CD4-positive, alpha-beta T cell treated with Interleukin-2 at 100 ng/mL for 4 hours (primary cell): ENCODE measurements around the gene ESR2.
"Not testable (repeated sequence)": the region's sequence is repeated elsewhere in the genome, so short reads cannot be mapped to it uniquely, and the experiment has no call there.

Source experiments
- DNase-seq: peaks from one replicate; pipeline ENCODE4 v3.0.0-alpha.2; 2020; ENCODE audit warnings: low spot score

The ESR2 gene

DNA sequence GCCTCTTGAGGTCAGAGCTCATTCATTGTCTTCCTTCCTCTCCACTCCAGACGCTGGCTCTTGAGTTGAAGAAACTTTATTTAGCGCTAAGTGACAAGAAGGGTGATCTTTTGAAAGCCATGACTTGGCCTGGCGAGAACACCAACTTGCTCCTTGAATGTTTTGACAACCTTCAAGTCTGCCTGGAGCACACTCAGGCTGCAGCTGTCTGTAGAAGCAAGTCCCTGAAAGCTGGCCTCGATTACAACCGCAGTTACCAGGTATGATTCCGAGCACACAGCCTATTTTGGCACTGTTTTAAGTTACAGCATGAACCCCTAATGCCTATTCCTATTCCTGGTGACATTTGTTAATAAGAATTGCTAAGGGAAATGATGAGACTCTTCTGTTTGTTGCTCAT is 167.6 kb downstream of the ESR2 start:
- no peak for DNase-seq

DNA sequence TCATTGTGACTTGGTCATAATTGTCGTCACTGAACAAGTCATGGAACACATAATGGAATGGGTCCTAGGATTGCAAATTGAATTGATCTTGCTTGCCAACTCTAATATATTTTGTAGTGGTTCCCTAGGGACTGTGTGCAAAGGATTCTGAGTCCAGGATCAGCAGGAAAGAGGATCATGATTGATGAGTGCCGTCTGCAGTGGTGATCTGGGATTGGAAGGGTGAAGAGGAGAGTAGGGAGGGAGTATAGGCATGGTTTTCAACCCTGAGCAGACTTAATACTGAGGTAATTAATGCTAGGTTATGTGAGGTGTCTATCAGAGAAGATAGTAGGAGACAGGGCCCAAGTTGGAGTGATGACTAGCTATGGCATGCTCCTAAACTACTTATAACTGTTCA is 168.9 kb downstream of the ESR2 start:
- DNase-seq, result no peak

DNA sequence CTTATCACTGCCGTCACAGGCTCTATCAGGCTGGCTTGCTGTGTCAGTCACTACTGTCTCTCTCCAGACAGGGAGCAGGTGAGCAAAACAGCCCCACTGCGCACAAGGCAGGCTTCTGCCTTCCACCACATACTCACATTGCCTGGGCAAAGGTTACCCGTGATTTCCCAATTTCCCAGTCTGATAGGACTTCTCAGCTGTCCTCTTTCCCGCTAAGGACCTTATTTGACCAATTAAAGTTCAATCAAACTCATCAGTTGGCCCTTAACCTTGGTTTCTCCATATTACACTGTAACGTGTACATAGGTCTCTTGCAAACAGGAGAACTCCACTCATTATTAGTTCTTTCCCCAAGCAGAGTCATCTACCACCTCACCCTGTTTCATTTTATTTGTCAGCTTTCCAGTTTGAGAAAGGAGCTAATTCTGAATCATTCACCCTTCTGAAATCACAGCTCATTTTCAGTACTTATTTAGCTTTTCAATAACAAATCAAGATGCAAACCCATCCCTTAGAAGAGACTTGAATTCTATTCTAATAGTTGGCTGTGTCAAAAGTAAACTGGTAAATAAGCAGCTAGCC is 170.8 kb downstream of the ESR2 start:
- DNase-seq, result no peak

DNA sequence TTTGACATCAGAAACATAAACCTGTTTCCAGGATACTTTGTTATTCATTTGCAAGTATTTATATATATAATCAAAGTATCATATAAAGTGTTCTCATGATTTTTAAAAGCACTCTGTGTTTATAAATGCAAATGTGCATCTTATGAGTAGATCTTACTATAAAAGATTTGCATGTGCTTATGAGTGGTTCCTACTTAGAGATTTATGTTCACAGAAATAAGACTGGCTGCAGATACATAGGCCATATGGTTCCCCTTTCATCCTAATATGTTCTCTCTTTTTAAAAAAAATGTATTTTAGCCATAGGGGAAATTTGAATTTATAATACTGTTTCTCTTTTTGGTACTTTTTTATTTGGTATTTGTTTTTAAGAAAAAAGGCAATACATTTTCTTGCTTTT is 174.2 kb downstream of the ESR2 start:
- DNase-seq, result no peak

DNA sequence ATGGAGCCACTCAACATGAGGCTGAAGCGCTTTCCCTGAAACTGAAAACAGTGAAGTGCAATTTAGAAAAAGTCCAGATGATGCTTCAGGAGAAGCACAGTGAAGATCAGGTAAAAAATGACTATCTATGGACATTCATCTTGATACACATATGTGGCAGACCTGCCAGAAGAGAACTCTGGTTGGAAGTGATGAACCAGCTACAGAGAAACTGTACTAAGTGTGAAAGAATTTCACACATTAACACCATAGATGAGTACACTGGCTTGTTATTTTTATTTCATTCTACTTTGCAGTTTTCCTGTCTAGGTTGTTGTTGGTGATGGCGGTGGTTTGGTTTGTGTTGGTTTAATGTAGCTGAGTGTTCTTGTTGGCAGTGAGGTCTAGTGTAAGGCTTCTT is 174.7 kb downstream of the ESR2 start:
- no peak for DNase-seq

DNA sequence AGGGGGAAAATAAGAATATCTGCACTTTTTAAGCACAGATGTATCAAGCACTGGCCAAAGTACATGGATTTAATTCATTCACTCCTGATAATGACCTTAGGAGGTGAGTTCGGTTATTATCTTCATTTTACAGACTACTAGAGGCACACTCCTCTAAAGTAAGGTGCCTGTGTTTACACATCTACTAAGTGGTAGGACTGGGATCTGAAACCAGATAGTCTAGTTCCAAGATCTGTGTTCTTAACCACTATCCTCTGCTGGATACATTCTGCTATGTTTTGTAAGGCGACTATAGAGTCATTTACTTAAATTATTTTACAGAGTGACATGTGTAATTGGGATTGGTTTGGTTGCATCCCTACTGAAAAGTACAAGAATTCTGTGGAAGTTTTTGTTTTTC is 175.3 kb downstream of the ESR2 start:
- no peak for DNase-seq

DNA sequence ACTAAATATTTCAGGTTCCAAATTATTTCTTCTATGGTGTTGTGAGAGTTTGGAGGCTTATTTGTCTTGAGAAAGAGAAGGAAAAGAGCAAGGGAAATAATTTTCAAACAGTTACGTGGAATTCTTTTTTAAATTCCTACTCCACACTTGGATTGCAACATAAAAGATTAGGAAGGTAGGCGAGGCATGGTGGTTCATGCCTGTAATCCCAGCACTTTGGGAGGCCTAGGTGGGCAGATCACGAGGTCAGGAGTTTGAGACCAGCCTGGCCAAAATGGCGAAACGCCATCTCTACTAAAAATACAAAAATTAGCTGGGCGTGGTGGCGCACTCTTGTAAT is 175.8 kb downstream of the ESR2 start:
- not testable (repeated sequence) for DNase-seq

DNA sequence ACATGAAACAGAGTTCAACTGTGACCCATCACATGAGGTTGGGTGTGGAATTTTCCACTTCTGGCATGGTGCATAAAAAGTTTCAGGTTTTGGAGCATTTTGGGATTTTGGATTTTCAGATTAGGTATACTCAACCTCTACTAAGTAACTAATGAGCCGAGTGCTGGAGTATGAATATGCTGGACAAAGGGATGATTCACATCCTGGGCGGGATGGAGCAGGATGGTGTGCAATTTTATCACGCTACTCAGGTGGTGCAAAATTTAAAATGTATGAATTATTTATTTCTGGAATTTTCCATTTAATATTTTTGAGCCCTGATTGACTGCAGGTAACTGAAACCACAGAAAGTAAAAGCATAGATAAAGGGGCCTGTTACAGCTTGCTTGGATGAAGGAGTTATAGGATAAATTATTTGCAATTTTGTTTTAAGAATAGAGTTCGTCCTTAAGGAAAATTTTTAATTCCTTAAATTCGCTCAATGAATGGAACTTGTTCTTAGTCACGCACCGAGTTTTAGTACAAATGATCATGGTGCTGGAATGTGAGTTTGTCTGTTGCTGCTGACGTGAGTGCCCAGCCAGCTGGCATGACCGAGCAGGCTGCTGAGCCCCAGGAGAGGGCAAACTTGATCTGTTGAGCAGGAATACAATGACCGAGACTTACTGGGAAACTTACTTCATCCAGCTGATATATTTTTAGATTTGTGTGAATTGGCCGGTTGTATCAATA is 176.3 kb downstream of the ESR2 start:
- no peak for DNase-seq

DNA sequence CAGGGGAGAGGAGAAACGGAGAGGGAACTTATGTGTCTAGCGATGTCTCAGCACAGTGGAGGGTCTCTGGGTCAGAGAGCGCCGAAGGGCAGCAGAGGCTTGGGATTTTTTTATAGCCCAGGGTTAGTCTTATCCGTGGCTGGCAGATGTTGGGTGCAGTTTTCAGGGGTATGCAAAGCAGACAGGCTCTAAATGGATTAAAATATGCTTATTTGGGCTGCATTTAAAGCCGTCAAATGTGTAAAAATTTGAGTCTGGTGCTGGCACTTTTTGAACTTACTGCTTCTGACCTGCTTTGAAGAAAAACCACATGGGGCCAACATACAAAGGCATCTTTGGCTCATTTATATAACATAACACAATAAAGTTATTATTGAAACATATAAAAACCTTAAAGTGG is 178.8 kb downstream of the ESR2 start:
- DNase-seq, result no peak

DNA sequence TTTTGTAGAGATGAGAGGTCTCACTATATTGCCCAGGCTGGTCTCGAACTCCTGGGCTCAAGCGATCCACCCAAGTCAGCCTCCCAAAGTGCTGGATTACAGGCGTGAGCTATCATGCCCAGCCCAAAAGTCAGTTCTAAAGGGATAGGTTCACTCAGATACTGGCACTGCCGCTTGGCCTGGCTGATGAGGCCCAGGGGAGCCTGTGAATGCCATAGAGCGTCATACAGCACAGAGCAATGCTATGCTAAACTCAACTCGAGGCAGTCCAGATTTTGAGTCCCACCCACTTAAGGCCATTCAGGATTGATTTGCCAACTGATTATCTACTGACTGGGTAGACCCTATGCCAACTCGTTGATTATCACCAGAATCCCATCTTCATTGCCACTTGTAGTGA is 179.4 kb downstream of the ESR2 start:
- no peak for DNase-seq

DNA sequence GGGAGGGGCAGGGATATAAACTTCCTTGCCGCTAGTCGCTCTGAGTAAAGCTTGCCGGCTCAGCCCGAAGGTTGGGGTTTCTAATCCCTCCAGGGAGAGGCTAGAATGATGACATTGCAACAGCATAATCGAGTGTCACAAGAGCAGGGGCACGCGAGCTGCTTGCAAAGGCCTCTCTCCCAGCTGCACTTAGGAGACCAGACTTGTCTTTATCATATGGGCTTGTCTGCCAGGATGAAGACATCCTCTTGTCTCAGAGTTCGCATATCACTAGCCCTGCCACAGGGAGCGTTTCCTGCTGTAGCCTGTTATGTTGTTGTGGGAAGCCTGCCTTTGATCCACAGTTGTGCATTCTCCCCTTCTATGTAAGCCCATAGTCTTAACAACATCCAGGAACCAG is 180.0 kb downstream of the ESR2 start:
- no peak for DNase-seq

DNA sequence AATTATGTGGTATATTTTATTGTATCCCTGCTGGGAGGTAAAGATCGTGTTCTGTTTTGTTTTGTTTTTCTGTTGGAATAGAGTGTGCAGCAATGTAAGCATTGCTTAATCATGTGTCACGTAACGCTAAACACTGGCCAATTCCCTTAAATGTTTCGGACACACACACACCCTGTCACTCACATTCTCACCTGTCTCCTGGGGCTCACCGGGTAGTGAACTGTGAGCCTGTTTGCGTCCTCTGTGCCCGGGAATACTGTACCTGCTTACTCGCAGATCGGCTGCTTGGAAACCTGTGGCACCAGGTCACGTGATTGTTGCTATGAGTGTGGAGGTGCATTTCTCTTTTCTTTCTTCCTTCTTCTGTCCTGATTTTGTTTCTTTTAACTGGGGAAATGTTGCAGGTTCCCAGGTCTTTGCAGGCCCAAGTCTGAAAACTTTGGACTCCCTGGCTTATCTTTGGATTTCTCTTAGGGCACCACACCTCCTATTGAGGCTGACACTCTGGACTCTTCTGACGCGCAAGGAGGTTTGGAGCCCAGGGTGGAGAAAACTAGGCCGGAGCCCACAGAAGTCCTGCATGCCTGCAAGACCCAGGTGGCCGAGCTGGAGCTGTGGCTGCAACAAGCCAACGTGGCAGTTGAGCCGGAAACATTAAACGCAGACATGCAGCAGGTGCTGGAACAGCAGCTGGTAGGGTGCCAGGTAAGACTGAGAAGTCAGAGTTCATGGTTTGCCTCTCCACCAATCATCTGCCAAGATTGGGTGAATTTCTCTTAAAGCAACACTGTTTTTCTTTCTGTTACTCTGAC is 181.1 kb downstream of the ESR2 start:
- DNase-seq, result no peak

DNA sequence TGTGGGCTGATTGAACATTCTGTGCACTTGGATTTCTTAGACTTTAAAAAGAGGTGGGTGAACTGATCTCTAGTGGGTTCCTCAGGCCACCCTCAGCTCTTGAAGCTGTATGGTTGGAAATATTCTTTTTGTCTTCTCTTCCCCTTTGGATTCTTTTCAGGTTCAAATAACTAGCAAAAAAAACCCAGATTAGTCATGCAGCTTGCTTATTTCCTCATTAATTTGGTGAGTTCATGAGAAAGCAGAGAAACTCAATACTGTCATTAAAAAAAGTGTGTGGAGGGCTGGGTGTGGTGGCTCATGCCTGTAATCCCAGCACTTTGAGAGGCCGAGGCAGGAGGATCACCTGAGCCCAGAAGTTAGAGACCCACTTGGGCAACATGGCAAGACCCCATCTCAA is 183.4 kb downstream of the ESR2 start:
- no peak for DNase-seq

DNA sequence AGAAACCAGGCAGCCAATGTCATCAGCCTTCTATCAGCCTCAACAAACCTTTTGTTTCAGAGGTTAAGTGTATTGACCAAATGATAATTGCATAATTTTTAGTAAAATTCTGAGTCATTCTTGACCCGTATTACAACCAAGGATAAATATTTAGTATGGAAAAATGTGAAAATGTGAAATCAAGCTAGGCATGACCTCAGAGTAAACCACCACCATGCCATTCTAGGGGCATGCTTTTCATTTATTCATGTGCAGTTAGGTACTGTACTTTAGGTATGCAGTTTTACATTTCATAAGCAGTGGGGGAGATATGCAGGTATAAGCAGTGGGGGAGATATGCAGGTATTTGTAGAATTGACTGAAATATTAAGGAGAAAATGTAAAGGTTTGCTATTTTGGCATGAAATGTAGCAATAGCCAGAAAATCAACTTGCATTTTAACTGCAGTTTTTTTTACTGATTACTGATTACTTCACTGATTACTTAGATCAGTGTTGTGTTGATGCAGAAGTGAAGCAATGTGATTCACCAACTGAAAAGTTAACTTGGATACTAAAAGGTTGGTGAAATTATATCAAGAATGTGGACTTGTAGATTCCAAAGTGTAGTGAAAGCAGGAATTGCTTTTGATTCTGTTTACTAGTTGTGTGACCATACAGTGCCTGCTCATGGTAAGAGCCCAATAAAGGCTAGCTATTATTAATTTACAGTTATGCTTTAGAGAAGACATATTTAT is 184.2 kb downstream of the ESR2 start:
- DNase-seq, result no peak

DNA sequence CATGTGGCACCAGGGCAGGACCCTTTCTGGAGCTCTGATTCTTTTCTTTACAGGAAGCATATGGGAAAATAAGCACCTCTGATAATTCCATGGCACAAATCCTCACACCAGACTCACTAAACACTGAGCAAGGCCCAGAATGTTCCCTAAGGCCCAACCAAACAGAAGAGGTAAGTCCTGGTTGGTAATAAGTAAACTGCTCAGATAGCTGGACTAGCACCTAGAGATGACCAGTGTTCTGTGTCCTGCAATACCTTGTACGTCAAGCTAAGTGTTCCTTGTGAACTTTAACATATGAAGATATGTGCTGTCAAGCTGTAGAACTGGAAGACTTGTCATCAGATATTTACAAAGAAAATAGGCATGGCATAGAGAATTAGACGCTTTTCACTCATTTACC is 186.7 kb downstream of the ESR2 start:
- DNase-seq, result no peak

DNA sequence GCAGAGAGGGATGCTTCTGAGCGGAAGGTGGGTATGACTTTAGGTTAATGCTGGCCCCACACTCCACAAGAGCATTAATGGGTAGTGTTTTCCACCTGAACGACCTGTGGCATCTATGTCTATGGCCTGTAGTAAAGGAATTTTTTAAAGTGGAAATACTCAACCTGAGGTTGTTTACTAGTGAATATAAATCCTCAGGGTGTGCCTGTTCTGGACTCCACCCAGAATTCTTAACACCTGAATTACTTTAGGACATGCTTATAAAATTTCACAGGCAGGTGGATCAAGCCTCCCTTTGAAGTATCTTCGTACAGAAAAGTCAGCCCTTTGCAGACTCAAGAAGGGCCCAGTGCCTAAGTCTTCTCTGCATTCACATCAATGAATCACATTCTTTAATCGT is 196.1 kb downstream of the ESR2 start:
- no peak for DNase-seq

DNA sequence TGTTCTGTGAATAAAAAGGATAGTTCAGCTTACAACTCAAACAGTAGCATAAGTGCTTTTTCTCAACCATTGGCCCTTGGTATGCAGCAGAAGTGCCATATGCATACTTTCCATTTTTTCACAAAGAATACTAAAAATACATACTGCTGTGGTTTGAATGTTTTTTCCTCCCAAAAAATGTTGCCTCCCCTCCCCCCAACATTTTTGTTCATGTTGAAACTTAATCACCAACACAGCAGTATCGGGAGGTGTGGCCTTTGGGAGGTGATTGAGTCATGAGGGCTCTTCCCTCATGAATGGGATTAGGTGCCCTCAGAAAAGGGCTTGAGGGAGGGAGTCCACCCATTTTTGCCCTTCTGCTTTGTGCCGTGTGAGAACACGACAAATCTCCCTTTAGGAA is 198.6 kb downstream of the ESR2 start:
- no peak for DNase-seq

DNA sequence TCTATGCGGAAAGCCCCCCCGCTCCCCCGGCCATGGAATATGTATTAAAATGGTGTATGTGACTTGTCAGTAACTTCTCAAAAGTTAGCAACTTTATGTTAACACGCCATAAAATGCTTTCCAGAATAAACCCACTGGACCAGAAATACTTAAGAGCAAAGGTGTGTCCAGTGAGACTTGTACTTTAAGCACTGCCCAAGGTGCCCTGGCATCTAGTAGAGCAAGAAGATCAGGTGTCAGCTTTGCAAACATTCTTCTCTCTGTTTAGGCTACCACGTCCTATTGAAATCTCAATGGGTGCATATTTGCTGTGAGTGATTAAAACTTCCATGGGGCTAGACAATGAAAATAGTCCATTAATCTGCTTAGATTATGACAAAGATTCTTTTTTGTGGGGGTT is 201.2 kb downstream of the ESR2 start:
- DNase-seq, result no peak

DNA sequence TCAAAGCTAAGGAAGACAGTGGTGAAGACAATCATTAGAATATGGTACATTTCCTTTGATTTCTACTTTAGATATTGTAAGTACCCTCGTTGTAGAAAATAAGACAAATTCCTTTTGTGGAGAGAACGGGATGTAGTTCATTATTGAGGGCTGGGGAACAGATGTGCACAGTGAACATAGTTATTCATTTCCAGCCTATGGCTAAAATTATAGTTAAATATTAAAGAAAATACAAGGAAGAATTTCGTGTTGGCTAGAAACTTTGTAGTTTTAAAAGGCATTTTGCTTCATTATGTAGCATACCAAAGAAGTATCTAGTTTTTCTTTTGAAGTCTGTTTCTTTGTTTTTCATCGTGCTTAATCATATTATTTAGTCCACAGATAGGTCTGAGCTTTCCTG is 201.8 kb downstream of the ESR2 start:
- DNase-seq, result no peak

DNA sequence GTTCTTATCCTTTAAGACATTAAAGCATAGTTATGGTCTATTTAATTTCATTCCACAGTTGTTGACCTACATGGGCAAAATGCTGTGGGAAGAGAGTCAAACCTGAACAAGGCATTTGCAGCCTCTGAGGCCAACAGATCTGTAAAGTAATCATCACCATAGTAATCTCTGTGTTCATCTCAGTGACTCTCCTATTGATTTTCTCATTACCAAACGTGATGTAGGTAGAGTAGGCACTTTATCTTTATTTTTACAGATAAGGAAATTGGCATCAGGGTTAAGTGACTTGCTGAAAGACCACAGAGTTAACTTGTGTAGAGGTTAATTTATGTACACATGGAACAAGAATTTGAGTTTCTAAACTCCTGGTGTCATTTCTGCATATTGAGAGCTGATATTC is 203.0 kb downstream of the ESR2 start:
- no peak for DNase-seq

DNA sequence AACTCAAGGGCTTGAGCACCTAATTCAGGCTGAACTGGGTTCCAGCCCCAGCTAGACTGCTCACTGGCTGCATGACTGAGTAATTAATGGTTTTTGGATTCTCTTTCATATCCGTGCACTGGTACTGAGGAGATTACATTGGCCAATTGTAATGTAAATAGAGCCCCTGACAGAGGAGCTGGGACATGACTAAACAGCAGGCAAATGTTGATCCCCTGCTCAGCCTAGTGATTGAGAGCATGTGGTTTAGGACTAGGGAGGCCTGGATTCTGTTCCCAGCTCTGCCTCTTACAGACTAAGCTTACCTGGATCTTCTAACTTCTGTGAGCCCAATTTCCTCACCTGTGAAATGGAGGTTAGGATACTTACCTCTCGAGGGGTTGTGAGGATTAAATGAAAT is 204.3 kb downstream of the ESR2 start:
- DNase-seq, result no peak

DNA sequence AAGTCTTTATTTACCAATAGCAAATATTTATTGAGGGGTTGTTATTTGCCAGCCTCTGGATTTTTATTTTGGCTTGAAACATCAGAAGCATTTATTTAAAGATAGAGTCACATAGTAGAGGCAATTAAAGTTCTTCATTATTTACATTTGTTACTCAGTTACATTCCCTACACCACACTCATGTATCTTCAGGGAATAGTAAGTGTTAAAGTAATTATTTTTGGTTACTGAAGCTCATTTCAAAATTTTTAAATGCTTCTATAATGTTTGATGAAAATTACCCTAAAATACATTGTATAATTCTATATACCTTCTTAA is 205.6 kb downstream of the ESR2 start:
- no peak for DNase-seq

DNA sequence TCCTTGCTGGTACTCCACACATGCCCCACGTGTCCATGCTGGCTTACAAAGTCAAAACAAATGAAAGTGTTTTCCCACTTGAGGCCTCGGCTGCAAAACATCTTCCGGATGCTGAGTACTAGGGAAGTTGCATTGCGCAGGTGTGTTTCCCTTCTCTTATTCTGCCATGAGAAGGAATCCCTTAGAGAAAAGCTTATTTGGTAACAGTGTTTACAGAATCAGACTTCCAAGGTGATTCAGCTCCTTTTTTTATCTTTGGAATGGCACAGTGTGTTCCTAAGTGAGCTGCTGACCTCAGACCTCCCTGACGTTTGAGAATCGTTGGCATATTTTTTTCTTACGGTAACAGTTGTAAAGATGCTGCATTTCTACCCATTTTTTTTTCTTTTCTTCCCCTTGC is 211.3 kb downstream of the ESR2 start:
- no peak for DNase-seq
